Activated effector memory CD4-positive, alpha-beta T cell treated with Interleukin-2 at 50 U/mL for 16 hours (primary cell): ENCODE results near the gene UQCC3.
"Not testable (repeated sequence)": the region's sequence is repeated elsewhere in the genome, so short reads cannot be mapped to it uniquely, and the experiment has no call there.

Experiments used
- DNase-seq: peaks from one replicate; pipeline ENCODE4 v3.0.0-alpha.2; 2020

Gene UQCC3

GRCh38 chr11:62666259-62666926 is 5.1 kb upstream of the UQCC3 start:
- DNase-seq: no peak

GRCh38 chr11:62667460-62667859 is 4.0 kb upstream of the UQCC3 start:
- DNase-seq: no peak

- DNase-seq: no peak
Observed at GRCh38 chr11:62669420-62670161, 1.9 kb upstream of the UQCC3 start.

- no peak for DNase-seq
Observed at GRCh38 chr11:62671236-62671607, 251 bp upstream of the UQCC3 start.

GRCh38 chr11:62673196-62673525 is 1.7 kb downstream of the UQCC3 start:
- DNase-seq: no peak

GRCh38 chr11:62675415-62675814 is 3.9 kb downstream of the UQCC3 start:
- DNase-seq: not testable (repeated sequence)

- DNase-seq: no peak
Observed at GRCh38 chr11:62676698-62677097, 5.2 kb downstream of the UQCC3 start.

- DNase-seq: no peak
Observed at GRCh38 chr11:62677156-62677555, 5.7 kb downstream of the UQCC3 start.

GRCh38 chr11:62677714-62678113 is 6.2 kb downstream of the UQCC3 start:
- DNase-seq: no peak

- DNase-seq: no peak
Observed at GRCh38 chr11:62678433-62678769, 6.9 kb downstream of the UQCC3 start.

- peak; percentile 74 for DNase-seq
Observed at GRCh38 chr11:62678770-62679696, 7.6 kb downstream of the UQCC3 start, which contains the start of gene UBXN1. Gene UBXN1 (minus strand): TSS chr11:62679073. CDS start chr11:62678923, 150 bp downstream.

GRCh38 chr11:62680825-62681240 is 9.4 kb downstream of the UQCC3 start:
- DNase-seq: no peak

- DNase-seq: no peak
Observed at GRCh38 chr11:62682518-62682917, 11.0 kb downstream of the UQCC3 start.

GRCh38 chr11:62687508-62688396 is 16.3 kb downstream of the UQCC3 start:
- DNase-seq: no peak

GRCh38 chr11:62688491-62688890 is 17.0 kb downstream of the UQCC3 start:
- no peak for DNase-seq

GRCh38 chr11:62689421-62690183 is 18.1 kb downstream of the UQCC3 start, which contains the start of gene LRRN4CL:
Gene LRRN4CL (minus strand): TSS chr11:62689530. CDS start chr11:62688508, 1,022 bp downstream.
- DNase-seq: no peak

GRCh38 chr11:62693624-62694023 is 22.2 kb downstream of the UQCC3 start:
- DNase-seq: not testable (repeated sequence)

- DNase-seq: peak; percentile 56
Observed at GRCh38 chr11:62694455-62695167, 23.1 kb downstream of the UQCC3 start.

- DNase-seq: no peak
Observed at GRCh38 chr11:62702246-62702645, 30.8 kb downstream of the UQCC3 start.

GRCh38 chr11:62703921-62704320 is 32.4 kb downstream of the UQCC3 start:
- not testable (repeated sequence) for DNase-seq

GRCh38 chr11:62705413-62705812 is 33.9 kb downstream of the UQCC3 start:
- no peak for DNase-seq
